Measurements from ENCODE around the gene TFAP2E.
"Not testable (repeated sequence)": the region's sequence is repeated elsewhere in the genome, so short reads cannot be mapped to it uniquely, and the experiment has no call there.

DNA sequence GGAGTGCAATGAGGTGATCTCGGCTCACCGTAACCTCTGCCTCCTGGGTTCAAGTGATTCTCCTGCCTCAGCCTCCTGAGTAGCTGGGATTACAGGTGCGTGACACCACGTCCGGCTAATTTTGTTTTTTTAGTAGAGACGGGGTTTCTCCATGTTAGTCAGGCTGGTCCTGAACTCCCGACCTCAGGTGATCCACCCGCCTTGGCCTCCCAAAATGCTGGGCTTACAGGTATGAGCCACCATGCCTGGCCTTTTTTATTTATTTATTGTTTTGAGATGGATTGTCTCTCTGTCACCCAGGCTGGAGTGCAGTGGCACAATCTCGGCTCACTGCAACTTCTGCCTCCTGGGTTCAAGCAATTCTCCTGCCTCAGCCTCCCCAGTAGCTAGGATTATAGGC lies 8.5 kb downstream of the TFAP2E start:
- TF ChIP-seq, protein P1, sequence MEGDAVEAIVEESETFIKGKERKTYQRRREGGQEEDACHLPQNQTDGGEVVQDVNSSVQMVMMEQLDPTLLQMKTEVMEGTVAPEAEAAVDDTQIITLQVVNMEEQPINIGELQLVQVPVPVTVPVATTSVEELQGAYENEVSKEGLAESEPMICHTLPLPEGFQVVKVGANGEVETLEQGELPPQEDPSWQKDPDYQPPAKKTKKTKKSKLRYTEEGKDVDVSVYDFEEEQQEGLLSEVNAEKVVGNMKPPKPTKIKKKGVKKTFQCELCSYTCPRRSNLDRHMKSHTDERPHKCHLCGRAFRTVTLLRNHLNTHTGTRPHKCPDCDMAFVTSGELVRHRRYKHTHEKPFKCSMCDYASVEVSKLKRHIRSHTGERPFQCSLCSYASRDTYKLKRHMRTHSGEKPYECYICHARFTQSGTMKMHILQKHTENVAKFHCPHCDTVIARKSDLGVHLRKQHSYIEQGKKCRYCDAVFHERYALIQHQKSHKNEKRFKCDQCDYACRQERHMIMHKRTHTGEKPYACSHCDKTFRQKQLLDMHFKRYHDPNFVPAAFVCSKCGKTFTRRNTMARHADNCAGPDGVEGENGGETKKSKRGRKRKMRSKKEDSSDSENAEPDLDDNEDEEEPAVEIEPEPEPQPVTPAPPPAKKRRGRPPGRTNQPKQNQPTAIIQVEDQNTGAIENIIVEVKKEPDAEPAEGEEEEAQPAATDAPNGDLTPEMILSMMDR (IDR thresholded peaks at IDR 0.05) = not testable (repeated sequence)
- not testable (repeated sequence) for TF ChIP-seq ZFX (IDR thresholded peaks at IDR 0.05; ENCODE audit: borderline replicate concordance)

Measured in 22Rv1 (cell line).